ENCODE measurements around the gene EYA2.

Gene EYA2

DNA sequence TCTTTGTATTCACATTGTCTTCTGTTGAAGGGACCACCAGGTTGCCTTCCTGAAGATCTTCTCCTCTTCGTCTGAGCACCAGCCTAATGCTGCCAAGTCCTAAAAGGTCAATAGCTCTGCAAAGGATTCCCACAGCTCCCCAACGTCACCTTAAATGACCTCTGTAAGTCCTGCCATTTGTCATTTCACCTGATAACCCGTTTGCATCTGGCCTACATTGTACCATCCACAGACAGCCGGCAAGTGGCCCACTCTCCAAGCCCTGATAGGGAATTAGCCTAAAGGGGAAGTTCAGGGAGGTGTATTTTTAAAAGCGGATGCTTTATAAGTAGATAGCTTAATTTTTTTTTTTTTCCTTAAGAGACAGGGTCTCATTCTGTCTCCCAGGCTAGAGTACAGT is 334.0 kb downstream of the EYA2 start:
- TF ChIP-seq, protein P1, sequence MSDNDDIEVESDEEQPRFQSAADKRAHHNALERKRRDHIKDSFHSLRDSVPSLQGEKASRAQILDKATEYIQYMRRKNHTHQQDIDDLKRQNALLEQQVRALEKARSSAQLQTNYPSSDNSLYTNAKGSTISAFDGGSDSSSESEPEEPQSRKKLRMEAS (IDR thresholded peaks at IDR 0.05; ENCODE audit: low read depth, low read length) = no peak
- no peak for TF ChIP-seq POLR2A (IDR thresholded peaks at IDR 0.05; ENCODE audit: extremely low read depth, insufficient read length)
- no peak for TF ChIP-seq MYC (IDR thresholded peaks at IDR 0.05; ENCODE audit: low read depth, low read length)
- TF ChIP-seq, protein P2, sequence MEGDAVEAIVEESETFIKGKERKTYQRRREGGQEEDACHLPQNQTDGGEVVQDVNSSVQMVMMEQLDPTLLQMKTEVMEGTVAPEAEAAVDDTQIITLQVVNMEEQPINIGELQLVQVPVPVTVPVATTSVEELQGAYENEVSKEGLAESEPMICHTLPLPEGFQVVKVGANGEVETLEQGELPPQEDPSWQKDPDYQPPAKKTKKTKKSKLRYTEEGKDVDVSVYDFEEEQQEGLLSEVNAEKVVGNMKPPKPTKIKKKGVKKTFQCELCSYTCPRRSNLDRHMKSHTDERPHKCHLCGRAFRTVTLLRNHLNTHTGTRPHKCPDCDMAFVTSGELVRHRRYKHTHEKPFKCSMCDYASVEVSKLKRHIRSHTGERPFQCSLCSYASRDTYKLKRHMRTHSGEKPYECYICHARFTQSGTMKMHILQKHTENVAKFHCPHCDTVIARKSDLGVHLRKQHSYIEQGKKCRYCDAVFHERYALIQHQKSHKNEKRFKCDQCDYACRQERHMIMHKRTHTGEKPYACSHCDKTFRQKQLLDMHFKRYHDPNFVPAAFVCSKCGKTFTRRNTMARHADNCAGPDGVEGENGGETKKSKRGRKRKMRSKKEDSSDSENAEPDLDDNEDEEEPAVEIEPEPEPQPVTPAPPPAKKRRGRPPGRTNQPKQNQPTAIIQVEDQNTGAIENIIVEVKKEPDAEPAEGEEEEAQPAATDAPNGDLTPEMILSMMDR (IDR thresholded peaks at IDR 0.05; ENCODE audit: low read depth, low read length) = no peak
- no peak overlapping the region for H3K4me3 ChIP-seq (ENCODE audit: low read depth, low read length)
- DNase-seq (ENCODE audit: low read depth) = no peak

DNA sequence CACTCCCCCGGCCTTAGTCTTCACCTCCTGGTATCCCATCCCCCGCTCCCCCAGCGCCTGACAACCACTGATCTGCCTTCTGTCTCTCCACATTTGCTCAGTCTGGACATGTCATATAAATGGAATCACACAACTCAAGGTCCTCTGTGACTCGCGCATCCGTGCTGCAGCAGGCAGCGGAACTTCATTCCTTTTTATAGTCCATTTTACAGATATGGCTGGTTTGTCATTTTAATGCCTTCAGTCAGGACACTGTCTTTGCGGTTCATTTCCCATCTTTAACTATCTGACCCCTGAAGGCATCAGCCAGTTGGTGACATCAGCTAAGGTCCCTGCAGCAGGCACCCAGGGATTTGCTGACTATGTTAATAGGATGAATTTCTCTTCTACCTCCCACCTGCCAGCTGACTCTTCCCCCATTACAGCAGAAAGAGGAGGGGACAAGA is 336.2 kb downstream of the EYA2 start:
- H3K4me3 ChIP-seq (ENCODE audit: low read depth, low read length) = no peak overlapping the region
- TF ChIP-seq POLR2A (IDR thresholded peaks at IDR 0.05; ENCODE audit: extremely low read depth, insufficient read length) = no peak
- TF ChIP-seq MYC (IDR thresholded peaks at IDR 0.05; ENCODE audit: low read depth, low read length) = no peak
- TF ChIP-seq, protein P1 (IDR thresholded peaks at IDR 0.05; ENCODE audit: low read depth, low read length) = no peak
- TF ChIP-seq, protein P2 (IDR thresholded peaks at IDR 0.05; ENCODE audit: low read depth, low read length) = no peak
- DNase-seq (ENCODE audit: low read depth) = peak; percentile 15

DNA sequence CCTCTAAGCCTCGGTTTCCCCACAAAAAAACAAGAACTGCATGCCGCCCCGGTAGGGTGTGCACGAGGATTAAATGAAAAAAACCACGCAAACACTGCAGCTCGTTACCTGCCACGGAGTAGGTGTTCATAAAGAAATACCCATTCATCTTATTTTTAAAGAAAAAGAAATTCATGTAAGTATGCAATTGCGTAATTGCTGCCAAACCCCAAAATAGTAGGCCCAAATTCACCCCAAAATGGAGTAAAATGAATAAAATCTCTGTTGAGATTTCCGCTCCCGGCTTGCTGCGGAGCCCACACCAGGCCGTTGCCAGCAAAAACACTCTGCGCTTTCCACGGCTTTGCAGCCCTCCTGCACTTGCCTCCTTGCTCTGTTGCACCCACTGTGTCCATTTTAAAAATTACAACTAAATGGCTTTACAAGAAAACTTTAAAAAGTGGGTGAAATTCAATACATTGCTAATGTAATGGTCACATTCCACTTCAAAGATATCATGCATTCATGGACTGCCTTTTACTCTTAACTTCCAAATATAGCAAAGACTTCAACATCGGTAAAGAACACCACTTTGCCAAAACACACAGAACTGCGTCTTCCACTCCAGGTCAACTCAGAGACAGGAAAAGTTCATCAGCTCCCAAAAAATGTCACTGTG is 336.9 kb downstream of the EYA2 start:
- no peak overlapping the region for H3K4me3 ChIP-seq (ENCODE audit: low read depth, low read length)
- DNase-seq (ENCODE audit: low read depth) = no peak
- TF ChIP-seq, protein P2 (IDR thresholded peaks at IDR 0.05; ENCODE audit: low read depth, low read length) = no peak
- TF ChIP-seq MYC (IDR thresholded peaks at IDR 0.05; ENCODE audit: low read depth, low read length) = no peak
- TF ChIP-seq, protein P1 (IDR thresholded peaks at IDR 0.05; ENCODE audit: low read depth, low read length) = no peak
- no peak for TF ChIP-seq POLR2A (IDR thresholded peaks at IDR 0.05; ENCODE audit: extremely low read depth, insufficient read length)

DNA sequence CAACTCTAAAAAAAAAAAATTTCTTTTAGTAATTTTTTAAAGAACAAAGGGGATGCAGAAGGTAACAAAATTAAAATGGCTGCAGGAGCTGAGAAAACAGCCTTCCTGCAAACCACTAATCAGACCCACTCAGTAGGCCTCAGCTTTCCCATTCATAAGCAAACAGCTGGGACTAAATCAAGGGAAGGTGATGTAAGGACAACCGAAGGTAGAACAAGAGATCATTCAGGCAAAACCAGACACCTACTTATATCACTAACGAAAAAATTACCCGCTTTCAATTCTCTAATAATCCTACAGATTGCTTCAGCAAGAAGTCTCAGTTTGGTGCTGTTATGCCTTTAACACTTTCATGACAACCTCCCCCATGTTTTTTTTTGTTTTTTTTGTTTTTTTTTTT is 337.9 kb downstream of the EYA2 start:
- no peak for DNase-seq (ENCODE audit: low read depth)
- H3K4me3 ChIP-seq (ENCODE audit: low read depth, low read length) = no peak overlapping the region
- TF ChIP-seq MYC (IDR thresholded peaks at IDR 0.05; ENCODE audit: low read depth, low read length) (no peak), POLR2A (IDR thresholded peaks at IDR 0.05; ENCODE audit: extremely low read depth, insufficient read length) (no peak)
- TF ChIP-seq, protein P2 (IDR thresholded peaks at IDR 0.05; ENCODE audit: low read depth, low read length) = no peak
- TF ChIP-seq, protein P1 (IDR thresholded peaks at IDR 0.05; ENCODE audit: low read depth, low read length) = no peak

DNA sequence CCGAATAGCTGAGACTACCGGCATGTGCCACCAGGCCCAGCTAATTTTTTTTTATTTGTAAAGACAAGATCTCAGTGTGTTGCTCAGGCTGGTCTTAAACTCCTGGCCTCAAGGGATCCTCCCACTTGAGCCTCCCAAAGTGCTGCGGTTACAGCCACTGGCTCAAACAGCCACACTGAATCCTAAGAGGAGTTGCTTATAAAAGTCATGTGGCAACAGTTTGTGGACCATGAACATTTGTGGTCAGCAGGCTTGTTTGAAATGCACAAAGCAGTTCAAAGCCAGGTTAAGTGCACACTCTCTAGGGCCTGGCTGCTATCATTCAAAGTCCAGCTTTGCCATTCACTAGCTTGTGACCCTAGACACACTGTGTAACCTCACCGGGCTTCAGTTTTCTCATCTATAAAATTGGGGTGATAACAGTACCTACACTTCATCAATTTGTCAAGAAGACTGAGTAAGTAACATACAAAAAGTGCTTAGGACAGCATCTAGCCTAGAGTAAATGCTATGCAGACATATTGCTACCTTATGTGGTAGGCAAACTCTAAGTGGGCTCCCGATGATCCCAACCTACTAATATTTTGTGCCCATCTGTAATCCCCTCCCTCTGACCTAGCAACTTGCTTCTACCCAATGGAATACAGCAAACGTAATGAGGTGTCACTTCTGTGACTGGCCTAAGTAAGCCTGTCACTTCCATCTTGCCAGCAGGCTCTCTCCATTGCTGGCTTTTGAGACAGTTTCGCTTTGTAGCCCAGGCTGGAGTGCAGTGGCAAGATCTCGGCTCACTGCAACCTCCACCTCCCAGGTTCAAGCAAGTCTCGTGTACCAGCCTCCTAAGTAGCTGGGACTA is 338.9 kb downstream of the EYA2 start:
- no peak overlapping the region for H3K4me3 ChIP-seq (ENCODE audit: low read depth, low read length)
- peak; percentile 65 for DNase-seq (ENCODE audit: low read depth)
- TF ChIP-seq, protein P1 (IDR thresholded peaks at IDR 0.05; ENCODE audit: low read depth, low read length) = no peak
- no peak for TF ChIP-seq MYC (IDR thresholded peaks at IDR 0.05; ENCODE audit: low read depth, low read length)

DNA sequence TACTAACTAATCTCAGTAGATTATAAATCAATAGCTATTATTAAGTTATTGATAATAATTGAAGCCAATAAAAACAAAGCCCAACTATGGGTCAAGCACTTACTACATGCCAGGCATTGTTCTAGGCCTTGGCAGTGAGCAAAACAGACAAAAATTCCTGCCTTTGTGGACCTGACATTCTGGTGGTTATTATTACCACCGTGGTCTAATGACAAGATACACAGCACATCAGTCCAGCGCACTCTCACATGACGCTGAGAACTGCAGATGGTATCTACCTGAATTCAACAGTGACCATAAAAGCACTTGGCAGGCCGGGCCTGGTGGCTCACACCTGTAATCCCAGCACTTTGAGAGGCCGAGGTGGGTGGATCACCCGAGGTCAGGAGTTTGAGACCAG is 340.5 kb downstream of the EYA2 start:
- no peak for DNase-seq (ENCODE audit: low read depth)
- no peak for TF ChIP-seq MYC (IDR thresholded peaks at IDR 0.05; ENCODE audit: low read depth, low read length)
- no peak for TF ChIP-seq POLR2A (IDR thresholded peaks at IDR 0.05; ENCODE audit: extremely low read depth, insufficient read length)
- TF ChIP-seq, protein P2 (IDR thresholded peaks at IDR 0.05; ENCODE audit: low read depth, low read length) = no peak
- TF ChIP-seq, protein P1 (IDR thresholded peaks at IDR 0.05; ENCODE audit: low read depth, low read length) = no peak
- H3K4me3 ChIP-seq (ENCODE audit: low read depth, low read length) = no peak overlapping the region

Measured in NB4 (cell line).